Panc1 (cell line): ENCODE measurements around the gene TSSC4. TPM values are rescaled to one million over a fixed set of nuclear protein-coding genes. Genes with fewer than 3 reads are reported as not detected.

Source experiments
- ATAC-seq: fragments of 200-7000 bp; cut with Tn5 transposase; 2 replicates; pipeline ENCODE4 v1.9.1; 2020; ENCODE audit warnings: mild to moderate bottlenecking, moderate library complexity
- BruUV-seq: library from RNA; stranded (reverse); fragments of 400-500 nt; replicated peaks from 2 replicates; lab custom pipeline; 2021; lab: Mats Ljungman, UMichigan
- CTCF ChIA-PET: fragments of 300-600 bp; sonication (Branson Sonifier 250); formaldehyde crosslinking; loops from one replicate; lab custom pipeline; 2022; ENCODE audit warnings: antibody characterized with exemption; lab: Charles Lee
- POLR2A ChIA-PET: fragments of 300-600 bp; sonication (Branson Sonifier 250); formaldehyde crosslinking; loops from one replicate; lab custom pipeline; 2022; ENCODE audit warnings: antibody characterized with exemption; lab: Charles Lee
- DNase-seq: peaks from one replicate; pipeline ENCODE4 v3.0.0-alpha.2; 2010; ENCODE audit warnings: low read depth, low spot score
- H3K27ac ChIP-seq: 2 replicates; pipeline ENCODE4 v1.5.1; 2011; ENCODE audit warnings: mild to moderate bottlenecking, low read length, inconsistent platforms
- H3K27me3 ChIP-seq: fragments of 200-500 bp; sonication (Bioruptor generic); 2 replicates; pipeline ENCODE4 v1.6.0; 2014; ENCODE audit warnings: low read length, inconsistent platforms; ENCODE audit not compliant: control insufficient read depth, insufficient read depth
- H3K36me3 ChIP-seq: fragments of 200-500 bp; sonication (Bioruptor generic); 2 replicates; pipeline ENCODE4 v1.5.1; 2014; ENCODE audit warnings: inconsistent platforms, mild to moderate bottlenecking, low read length, moderate library complexity; ENCODE audit not compliant: control insufficient read depth, insufficient read depth
- H3K4me1 ChIP-seq: 2 replicates; pipeline ENCODE4 v1.5.1; 2011; ENCODE audit warnings: inconsistent platforms, mild to moderate bottlenecking, low read length, moderate library complexity; ENCODE audit not compliant: control insufficient read depth, insufficient read depth
- H3K4me3 ChIP-seq, 2 experiments: 2 replicates each; pipeline ENCODE4 v1.5.1; 2011 to 2012; ENCODE audit warnings: low read depth in 2 of 2, low read length in 2 of 2, mild to moderate bottlenecking in 2 of 2, inconsistent platforms in 1 of 2, moderate library complexity in 1 of 2
- H3K9me3 ChIP-seq: fragments of 200-500 bp; sonication (Bioruptor generic); 2 replicates; pipeline ENCODE4 v1.5.1; 2014; ENCODE audit warnings: low read depth, mild to moderate bottlenecking, inconsistent platforms, low read length, moderate library complexity; ENCODE audit not compliant: control insufficient read depth, insufficient read depth
- POLR2AphosphoS5 ChIP-seq: IDR thresholded peaks from 2 replicates; pipeline ENCODE4 v1.6.1; 2012; ENCODE audit warnings: mild to moderate bottlenecking, low read depth, low read length, moderate library complexity
- SIN3A ChIP-seq: IDR thresholded peaks from 2 replicates; pipeline ENCODE4 v1.6.1; 2012; ENCODE audit warnings: low read depth, mild to moderate bottlenecking, low read length, moderate library complexity, borderline replicate concordance; ENCODE audit not compliant: insufficient read depth
- TCF7L2 ChIP-seq: IDR thresholded peaks from 2 replicates; pipeline ENCODE4 v1.6.1; 2011; ENCODE audit warnings: mild to moderate bottlenecking, low read depth, low read length, inconsistent platforms
- in situ Hi-C: cut with HindIII; loops from 2 replicates; pipeline ENCODE4 v1.10.0; 2016; ENCODE audit warnings: low sequenced_read_pairs, low pct_unique_long_range_greater_than_20kb
- intact Hi-C: fragments of 100-400 bp; cut with micrococcal nuclease; formaldehyde crosslinking; loops from one replicate; pipeline ENCODE4 v1.10.0; 2022; ENCODE audit not compliant: unreplicated experiment
- total RNA-seq: library from RNA; stranded (reverse); gene quantifications from one replicate; pipeline ENCODE4 v1.2.1, GENCODE V29; 2021; ENCODE audit not compliant: unreplicated experiment
- TF ChIP-seq, protein P1 (sequence below): fragments of 450-650 bp; IDR thresholded peaks from 2 replicates; pipeline ENCODE4 v1.5.1; 2017; ENCODE audit warnings: mild to moderate bottlenecking
- TF ChIP-seq, protein P2 (sequence below), 2 experiments: IDR thresholded peaks; 2 replicates each; pipeline ENCODE4 v1.6.1; 2011 to 2012; ENCODE audit warnings: low read depth in 2 of 2, control low read depth in 1 of 2, low read length in 1 of 2, mild to moderate bottlenecking in 1 of 2, moderate library complexity in 1 of 2; ENCODE audit not compliant: insufficient read depth in 1 of 2

Gene TSSC4
- total RNA-seq, 1 experiment from 2014 or later, result 132 TPM

- Histone ChIP-seq H3K9me3 (no peaks in the 10 kb centered on the region), H3K4me1 (no peaks in the 10 kb centered on the region), H3K36me3 (no peaks in the 10 kb centered on the region), H3K4me3 (no peak overlapping the region), H3K27ac (no peak overlapping the region), H3K27me3 (no peaks in the 10 kb centered on the region)
- POLR2A ChIA-PET, result no interaction called here
- no peak for TF ChIP-seq SIN3A
- TF ChIP-seq, protein P1, sequence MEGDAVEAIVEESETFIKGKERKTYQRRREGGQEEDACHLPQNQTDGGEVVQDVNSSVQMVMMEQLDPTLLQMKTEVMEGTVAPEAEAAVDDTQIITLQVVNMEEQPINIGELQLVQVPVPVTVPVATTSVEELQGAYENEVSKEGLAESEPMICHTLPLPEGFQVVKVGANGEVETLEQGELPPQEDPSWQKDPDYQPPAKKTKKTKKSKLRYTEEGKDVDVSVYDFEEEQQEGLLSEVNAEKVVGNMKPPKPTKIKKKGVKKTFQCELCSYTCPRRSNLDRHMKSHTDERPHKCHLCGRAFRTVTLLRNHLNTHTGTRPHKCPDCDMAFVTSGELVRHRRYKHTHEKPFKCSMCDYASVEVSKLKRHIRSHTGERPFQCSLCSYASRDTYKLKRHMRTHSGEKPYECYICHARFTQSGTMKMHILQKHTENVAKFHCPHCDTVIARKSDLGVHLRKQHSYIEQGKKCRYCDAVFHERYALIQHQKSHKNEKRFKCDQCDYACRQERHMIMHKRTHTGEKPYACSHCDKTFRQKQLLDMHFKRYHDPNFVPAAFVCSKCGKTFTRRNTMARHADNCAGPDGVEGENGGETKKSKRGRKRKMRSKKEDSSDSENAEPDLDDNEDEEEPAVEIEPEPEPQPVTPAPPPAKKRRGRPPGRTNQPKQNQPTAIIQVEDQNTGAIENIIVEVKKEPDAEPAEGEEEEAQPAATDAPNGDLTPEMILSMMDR, result no peak
- TF ChIP-seq, protein P2, sequence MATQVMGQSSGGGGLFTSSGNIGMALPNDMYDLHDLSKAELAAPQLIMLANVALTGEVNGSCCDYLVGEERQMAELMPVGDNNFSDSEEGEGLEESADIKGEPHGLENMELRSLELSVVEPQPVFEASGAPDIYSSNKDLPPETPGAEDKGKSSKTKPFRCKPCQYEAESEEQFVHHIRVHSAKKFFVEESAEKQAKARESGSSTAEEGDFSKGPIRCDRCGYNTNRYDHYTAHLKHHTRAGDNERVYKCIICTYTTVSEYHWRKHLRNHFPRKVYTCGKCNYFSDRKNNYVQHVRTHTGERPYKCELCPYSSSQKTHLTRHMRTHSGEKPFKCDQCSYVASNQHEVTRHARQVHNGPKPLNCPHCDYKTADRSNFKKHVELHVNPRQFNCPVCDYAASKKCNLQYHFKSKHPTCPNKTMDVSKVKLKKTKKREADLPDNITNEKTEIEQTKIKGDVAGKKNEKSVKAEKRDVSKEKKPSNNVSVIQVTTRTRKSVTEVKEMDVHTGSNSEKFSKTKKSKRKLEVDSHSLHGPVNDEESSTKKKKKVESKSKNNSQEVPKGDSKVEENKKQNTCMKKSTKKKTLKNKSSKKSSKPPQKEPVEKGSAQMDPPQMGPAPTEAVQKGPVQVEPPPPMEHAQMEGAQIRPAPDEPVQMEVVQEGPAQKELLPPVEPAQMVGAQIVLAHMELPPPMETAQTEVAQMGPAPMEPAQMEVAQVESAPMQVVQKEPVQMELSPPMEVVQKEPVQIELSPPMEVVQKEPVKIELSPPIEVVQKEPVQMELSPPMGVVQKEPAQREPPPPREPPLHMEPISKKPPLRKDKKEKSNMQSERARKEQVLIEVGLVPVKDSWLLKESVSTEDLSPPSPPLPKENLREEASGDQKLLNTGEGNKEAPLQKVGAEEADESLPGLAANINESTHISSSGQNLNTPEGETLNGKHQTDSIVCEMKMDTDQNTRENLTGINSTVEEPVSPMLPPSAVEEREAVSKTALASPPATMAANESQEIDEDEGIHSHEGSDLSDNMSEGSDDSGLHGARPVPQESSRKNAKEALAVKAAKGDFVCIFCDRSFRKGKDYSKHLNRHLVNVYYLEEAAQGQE (IDR thresholded peaks at IDR 0.05; ENCODE audit: insufficient read depth in 1 of 2, low read depth in 2 of 2, low read length in 1 of 2), result no peak
- TF ChIP-seq POLR2AphosphoS5, result no peak
- no peak for TF ChIP-seq TCF7L2
- DNase-seq (no peak), ATAC-seq (no peak)
- CTCF ChIA-PET, result no interaction called here
- intact Hi-C loops, result no loop called here
- no TSS peak for BruUV-seq
- in situ Hi-C loops, result no loop called here
Observed at GRCh38 chr11:2437516-2437915, 37.0 kb downstream of the TSSC4 start.

DNA sequence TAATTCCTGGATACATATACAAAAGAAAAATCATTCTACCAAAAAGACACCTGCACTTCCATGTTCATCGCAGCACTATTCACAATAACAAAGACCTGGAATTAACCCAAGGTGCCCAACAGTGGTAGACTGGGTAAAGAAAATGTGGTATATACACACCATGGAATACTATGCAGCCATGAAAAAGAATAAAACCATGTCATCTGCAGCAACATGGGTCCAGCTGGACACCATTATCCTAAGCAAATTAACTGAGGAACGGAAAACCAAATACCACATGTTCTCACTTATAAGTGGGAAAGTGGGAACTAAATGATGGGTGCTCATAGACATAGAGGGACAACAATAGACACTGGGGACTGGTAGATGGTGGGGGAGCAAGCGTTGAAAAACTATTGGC, 39.3 kb downstream of the TSSC4 start:
- intact Hi-C loops, result no loop called here

More for the DNA sequence above, 39.3 kb downstream of the TSSC4 start:
- TF ChIP-seq TCF7L2 (no peak), POLR2AphosphoS5 (no peak), SIN3A (no peak)
- TF ChIP-seq, protein P1, result no peak
- TF ChIP-seq, protein P2 (IDR thresholded peaks at IDR 0.05; ENCODE audit: insufficient read depth in 1 of 2, low read depth in 2 of 2, low read length in 1 of 2), result no peak
- ChIA-PET POLR2A (no interaction called here), CTCF (no interaction called here)
- H3K4me1 ChIP-seq, result no peaks in the 10 kb centered on the region
- no TSS peak for BruUV-seq
- H3K27ac ChIP-seq, result no peak overlapping the region
- no peaks in the 10 kb centered on the region for H3K36me3 ChIP-seq
- no peak for DNase-seq
- in situ Hi-C loops, result no loop called here
- no peak overlapping the region for H3K4me3 ChIP-seq
- 0 out of 2 replicates have a peak, but pooled peaks cover 4% of the 10 kb centered on the region for H3K27me3 ChIP-seq
- no peak for ATAC-seq
- H3K9me3 ChIP-seq, result no peaks in the 10 kb centered on the region
